Osteocyte (in vitro differentiated cells): ENCODE results near the gene TRERF1. TPM values are rescaled to one million over a fixed set of nuclear protein-coding genes. Genes with fewer than 3 reads are reported as not detected.

Experiments used
- DNase-seq: peaks from one replicate; pipeline ENCODE4 v3.0.0; 2021; ENCODE audit warnings: mixed read lengths; ENCODE audit not compliant: unreplicated experiment; ENCODE audit errors: extremely low spot score
- H3K27ac Mint-ChIP-seq: one replicate; pipeline ENCODE4 v1.8.0; 2021; ENCODE audit warnings: mild to moderate bottlenecking, mixed read lengths; ENCODE audit not compliant: unreplicated experiment
- H3K27me3 Mint-ChIP-seq: one replicate; pipeline ENCODE4 v1.8.0; 2021; ENCODE audit warnings: mixed read lengths; ENCODE audit not compliant: unreplicated experiment
- H3K36me3 Mint-ChIP-seq: one replicate; pipeline ENCODE4 v1.8.0; 2021; ENCODE audit warnings: mixed read lengths; ENCODE audit not compliant: unreplicated experiment
- H3K4me1 Mint-ChIP-seq: one replicate; pipeline ENCODE4 v1.8.0; 2021; ENCODE audit warnings: mixed read lengths; ENCODE audit not compliant: unreplicated experiment
- H3K4me3 Mint-ChIP-seq: one replicate; pipeline ENCODE4 v1.8.0; 2021; ENCODE audit warnings: mild to moderate bottlenecking, moderate library complexity, mixed read lengths; ENCODE audit not compliant: unreplicated experiment
- H3K9me3 Mint-ChIP-seq: one replicate; pipeline ENCODE4 v1.8.0; 2021; ENCODE audit warnings: mixed read lengths; ENCODE audit not compliant: unreplicated experiment
- CTCF ChIP-seq: fragments of 200-600 bp; sonication (generic); IDR thresholded peaks from 2 replicates; pipeline ENCODE4 v1.5.0; 2021; ENCODE audit warnings: antibody characterized with exemption, mild to moderate bottlenecking, moderate library complexity
- total RNA-seq: library from RNA; stranded (reverse); gene quantifications from 2 replicates; pipeline ENCODE4 v1.2.1, GENCODE V29; 2021

Gene TRERF1
- total RNA-seq, 1 donor from 2014 or later, result 6.4 TPM

GRCh38 chr6:42411406-42411805 lies 40.3 kb downstream of the TRERF1 start:
- Mint-ChIP-seq H3K27ac (no peak overlapping the region), H3K9me3 (peaks cover 3% of the 10 kb centered on the region), H3K36me3 (no peaks in the 10 kb centered on the region), H3K4me3 (no peak overlapping the region), H3K27me3 (no peaks in the 10 kb centered on the region), H3K4me1 (peaks cover 17% of the 10 kb centered on the region)
- DNase-seq, result no peak
- TF ChIP-seq CTCF, result no peak

DNA sequence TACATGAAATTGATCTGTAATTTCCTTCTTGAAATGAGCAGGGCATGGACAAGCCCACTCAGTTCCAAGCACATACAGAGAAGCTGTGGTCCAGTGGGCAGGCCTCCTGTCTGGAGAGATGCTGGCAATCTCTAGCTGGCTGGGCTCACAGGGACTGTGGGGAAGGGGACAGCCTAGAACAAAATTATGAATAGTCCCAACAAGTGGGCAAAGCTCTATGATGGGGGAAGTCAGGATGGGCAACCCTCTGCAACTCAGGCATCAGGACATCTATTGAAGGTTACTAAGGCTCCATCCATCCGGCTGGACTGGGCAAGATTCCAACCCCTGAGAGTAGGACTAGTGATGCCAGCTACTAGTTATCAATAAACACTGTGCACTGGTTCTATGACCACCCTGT lies 40.9 kb downstream of the TRERF1 start:
- Mint-ChIP-seq H3K36me3 (no peaks in the 10 kb centered on the region), H3K4me3 (no peak overlapping the region), H3K4me1 (peaks cover 21% of the 10 kb centered on the region), H3K27me3 (no peaks in the 10 kb centered on the region), H3K9me3 (peaks cover 3% of the 10 kb centered on the region), H3K27ac (no peak overlapping the region)
- no peak for DNase-seq
- TF ChIP-seq CTCF, result no peak

DNA sequence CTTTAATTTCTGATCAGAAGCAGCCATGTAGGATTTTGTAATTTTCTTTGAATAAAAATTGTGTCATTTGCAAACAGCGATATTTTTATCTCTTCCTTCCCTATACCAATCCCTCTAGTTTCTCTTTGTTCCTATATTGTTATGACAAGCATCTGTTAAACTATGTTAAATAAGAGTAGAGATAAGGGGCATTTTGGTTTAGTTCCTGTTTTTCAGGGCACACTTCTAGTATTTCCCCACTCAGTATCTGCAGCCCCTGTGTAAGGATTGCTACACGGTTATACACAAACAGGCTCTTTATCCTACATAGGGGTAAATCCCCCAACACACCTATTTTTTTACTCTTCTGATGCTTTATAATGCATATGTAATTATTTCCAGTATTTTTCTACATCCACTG lies 42.1 kb downstream of the TRERF1 start:
- DNase-seq, result no peak
- Mint-ChIP-seq H3K4me3 (no peak overlapping the region), H3K27me3 (no peaks in the 10 kb centered on the region), H3K36me3 (no peaks in the 10 kb centered on the region), H3K9me3 (no peaks in the 10 kb centered on the region), H3K27ac (no peak overlapping the region), H3K4me1 (peaks cover 31% of the 10 kb centered on the region)
- no peak for TF ChIP-seq CTCF

GRCh38 chr6:42407379-42407778 lies 44.3 kb downstream of the TRERF1 start:
- H3K27ac Mint-ChIP-seq, result peak overlapping the region; percentile 19
- DNase-seq, result no peak
- H3K9me3 Mint-ChIP-seq, result no peaks in the 10 kb centered on the region

More at GRCh38 chr6:42407379-42407778, 44.3 kb downstream of the TRERF1 start:
- Mint-ChIP-seq H3K4me3 (no peak overlapping the region), H3K36me3 (no peaks in the 10 kb centered on the region), H3K27me3 (no peaks in the 10 kb centered on the region), H3K4me1 (peaks cover 50% of the 10 kb centered on the region)
- no peak for TF ChIP-seq CTCF
